Epithelial cell of esophagus (primary cell): ENCODE data around the gene USP48.

Experiments used
- DNase-seq: peaks from one replicate; pipeline ENCODE4 v3.0.0; 2010; ENCODE audit warnings: low read depth
- H3K4me3 ChIP-seq: 2 replicates; pipeline ENCODE4 v1.5.1; 2011; ENCODE audit warnings: mild to moderate bottlenecking, low read length, control low read depth
- TF ChIP-seq, protein P1 (sequence below): IDR thresholded peaks from 2 replicates; pipeline ENCODE4 v1.5.1; 2011; ENCODE audit warnings: low read depth, mild to moderate bottlenecking, low read length, control low read depth, inconsistent platforms; ENCODE audit not compliant: insufficient read depth; ENCODE audit errors: missing control alignments

The USP48 gene

DNA sequence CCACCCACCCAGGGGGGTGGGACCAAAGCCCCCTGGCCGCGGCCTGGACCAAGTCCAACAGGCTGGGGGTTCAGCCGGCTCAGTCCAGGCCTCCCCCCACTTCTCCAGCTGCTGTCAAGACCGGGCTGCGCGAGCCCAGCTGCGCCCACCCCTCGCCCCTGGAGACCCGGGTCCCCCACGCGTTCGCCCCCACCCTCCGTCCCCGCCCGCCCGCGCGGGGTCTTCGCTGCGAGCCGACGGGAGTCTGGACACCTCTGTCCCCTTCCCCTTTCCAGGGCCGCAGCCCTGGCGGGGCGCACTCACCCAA lies 114.0 kb downstream of the USP48 start:
- TF ChIP-seq, protein P1, sequence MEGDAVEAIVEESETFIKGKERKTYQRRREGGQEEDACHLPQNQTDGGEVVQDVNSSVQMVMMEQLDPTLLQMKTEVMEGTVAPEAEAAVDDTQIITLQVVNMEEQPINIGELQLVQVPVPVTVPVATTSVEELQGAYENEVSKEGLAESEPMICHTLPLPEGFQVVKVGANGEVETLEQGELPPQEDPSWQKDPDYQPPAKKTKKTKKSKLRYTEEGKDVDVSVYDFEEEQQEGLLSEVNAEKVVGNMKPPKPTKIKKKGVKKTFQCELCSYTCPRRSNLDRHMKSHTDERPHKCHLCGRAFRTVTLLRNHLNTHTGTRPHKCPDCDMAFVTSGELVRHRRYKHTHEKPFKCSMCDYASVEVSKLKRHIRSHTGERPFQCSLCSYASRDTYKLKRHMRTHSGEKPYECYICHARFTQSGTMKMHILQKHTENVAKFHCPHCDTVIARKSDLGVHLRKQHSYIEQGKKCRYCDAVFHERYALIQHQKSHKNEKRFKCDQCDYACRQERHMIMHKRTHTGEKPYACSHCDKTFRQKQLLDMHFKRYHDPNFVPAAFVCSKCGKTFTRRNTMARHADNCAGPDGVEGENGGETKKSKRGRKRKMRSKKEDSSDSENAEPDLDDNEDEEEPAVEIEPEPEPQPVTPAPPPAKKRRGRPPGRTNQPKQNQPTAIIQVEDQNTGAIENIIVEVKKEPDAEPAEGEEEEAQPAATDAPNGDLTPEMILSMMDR: no peak
- no peak for DNase-seq

DNA sequence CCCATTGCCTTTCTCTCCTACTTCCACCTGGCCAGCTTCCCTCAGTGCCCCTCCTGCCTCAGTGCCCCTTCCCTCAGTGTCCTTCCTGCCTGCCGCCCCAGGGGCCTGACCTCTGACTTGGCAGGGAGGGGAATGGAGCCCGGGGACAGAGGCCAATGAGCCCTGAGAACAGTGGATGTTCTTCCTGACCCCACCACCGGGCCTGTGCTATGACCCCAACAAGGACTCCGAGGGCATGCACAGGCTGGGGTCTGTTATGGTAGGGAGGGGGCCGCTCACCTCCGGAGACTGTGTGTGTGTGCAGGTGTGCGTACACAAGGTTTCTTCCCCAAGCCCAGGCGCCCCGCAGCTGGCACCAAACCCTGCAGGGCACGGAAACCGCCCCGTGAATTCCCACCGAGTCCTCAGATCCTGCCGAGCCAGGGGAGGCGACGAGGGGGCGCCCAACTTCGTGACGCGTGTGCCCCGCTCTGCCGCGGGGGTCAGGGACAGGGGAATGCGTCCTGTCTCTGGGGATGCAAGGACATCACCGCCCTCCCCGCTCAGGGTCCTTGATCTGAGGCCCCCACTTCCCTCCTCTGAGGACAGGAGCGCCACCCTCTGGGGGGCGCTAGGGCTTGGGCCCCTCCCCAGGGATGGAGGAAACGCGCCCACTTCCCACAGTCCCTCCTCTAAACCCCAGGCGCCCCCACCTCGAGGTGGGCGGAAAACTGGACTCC lies 114.6 kb downstream of the USP48 start:
- H3K4me3 ChIP-seq: no peak overlapping the region
- DNase-seq: no peak
- TF ChIP-seq, protein P1: no peak

More for the DNA sequence above, 114.0 kb downstream of the USP48 start:
- H3K4me3 ChIP-seq: no peak overlapping the region

DNA sequence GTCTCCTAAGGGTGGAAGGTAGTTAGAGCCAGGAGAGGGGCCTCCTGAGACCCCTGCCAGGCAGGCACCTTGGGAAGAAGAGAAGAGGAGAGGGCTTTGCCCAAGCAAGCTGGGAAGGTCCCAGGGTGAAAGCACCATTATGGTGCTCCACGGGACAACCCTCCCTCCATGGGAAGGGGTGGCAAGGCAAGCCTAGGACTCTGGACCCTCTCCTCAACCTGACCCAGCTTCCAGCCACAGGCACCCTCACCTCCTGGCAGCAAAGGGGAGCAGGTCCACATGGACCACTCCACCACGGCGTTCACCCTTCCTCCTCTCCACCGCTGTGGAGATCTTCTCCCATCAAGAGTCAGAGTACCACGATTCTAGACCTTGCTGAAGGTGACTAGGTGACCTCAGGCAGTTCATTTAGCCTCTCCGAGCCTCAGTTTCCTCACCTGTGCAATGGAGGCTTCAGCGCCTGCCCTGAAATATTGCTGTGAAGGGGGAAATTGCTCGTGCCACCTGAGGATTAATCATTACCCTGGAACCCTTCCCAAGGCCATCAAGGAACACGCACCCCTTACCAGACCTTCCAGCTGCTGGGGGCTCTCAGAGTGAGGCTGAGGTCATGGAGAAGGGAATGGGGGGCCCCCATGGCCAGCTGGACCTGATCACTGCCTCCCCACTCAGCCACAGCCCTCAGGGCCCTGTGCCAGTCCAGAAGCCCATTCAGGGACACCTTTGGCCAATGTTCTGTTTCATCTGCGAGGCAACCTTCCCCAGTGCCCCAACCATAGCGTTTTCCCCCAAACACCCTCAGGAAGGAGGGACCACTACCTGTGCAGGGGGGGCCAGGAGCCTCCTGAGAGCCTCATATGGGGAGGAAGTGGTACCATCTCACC lies 115.4 kb downstream of the USP48 start:
- no peak overlapping the region for H3K4me3 ChIP-seq
- DNase-seq: no peak
- TF ChIP-seq, protein P1: no peak

DNA sequence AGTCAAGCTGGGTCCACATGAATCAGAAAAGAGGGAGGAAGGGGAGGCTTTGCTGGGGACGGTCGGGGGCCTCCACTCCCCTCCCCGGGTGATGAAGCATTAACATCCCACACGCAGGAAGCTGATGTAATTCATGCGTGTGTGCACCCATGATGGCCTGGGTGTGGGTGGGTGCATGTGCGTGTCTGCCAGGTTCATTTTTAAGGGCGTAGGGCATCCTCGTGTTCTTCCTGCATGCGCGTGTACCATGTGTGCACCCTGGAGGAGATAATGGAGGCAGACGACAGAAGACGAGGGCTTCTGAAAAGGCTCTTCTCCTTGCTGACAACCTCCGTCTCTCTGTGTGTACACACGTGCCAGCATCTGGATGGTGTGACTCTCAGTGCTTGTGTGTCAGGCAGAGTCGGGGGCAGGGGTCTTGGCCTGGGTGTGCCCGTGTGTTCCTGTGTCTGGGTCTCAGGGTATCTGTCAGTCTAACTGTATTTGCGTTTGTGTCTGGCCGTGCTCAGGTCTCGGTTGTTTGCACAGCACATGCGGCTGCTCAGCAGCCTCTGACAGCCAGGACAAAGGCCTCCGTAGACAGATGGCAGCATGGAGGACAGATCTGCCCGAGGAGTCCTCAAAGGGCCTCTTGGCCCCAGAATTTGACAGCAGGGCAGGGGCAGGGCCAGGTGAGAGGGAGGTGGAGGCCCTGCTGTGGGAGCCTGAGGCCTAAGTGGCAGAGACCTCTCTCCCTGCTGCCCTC lies 116.2 kb downstream of the USP48 start:
- DNase-seq: no peak
- H3K4me3 ChIP-seq: no peak overlapping the region
- TF ChIP-seq, protein P1: no peak

DNA sequence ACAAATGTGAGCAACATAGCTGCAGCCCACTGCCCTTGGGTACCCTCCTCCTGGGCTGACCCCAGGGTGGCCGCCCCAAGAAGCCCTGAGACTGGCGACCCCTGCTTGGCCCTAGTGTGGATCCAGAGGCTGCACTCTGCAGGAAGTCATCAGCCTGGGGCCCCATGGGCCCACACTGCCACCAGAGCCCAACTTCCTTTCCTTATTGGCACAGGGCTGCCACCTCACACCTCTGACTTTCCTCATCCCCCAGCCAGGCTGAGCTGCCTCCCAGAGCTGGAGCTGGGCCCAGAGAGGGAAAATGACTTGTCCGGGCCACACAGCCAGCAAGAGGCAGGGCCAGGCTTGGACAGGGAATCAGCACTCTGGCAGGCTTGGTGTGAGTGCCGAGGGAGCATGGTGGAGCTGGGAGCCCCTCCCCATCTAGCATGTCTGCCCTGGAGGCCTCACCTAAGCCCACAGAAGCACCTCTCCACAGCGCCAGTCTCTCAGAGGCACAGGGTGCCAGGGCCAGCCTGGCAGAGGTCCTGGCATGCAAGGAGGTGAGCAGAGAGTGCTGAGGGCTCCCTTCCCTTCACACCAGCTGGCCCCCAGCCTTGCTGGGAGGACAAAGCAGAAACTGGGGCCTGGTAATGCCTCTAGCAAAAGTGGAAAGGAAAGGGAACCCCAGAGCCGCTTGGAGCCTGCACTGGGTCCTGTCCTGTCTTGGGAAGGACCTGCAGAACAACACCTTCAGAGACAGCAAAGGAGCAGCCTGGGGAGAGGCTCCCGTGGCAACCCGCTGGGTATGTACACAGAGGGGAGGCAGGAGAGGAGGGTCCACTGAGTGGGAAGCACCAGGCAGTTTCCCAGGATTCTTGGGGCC lies 117.0 kb downstream of the USP48 start:
- TF ChIP-seq, protein P1: no peak
- no peak overlapping the region for H3K4me3 ChIP-seq
- peak; percentile 26 for DNase-seq
